Pancreas (tissue), 10 donors: ENCODE results near the gene CHCHD3. TPM values are rescaled to one million over a fixed set of nuclear protein-coding genes. Genes with fewer than 3 reads are reported as not detected.

Experiments used
- ATAC-seq, 4 donors: fragments of 200-7000 bp; cut with Tn5 transposase; one replicate each; pipeline versions ENCODE4 v1.8.0 to v1.9.1; 2020; ENCODE audit warnings: mild to moderate bottlenecking in 4 of 4, moderate library complexity in 4 of 4
- DNase-seq, 6 donors: peaks; one replicate each; pipeline ENCODE4 v3.0.0-alpha.2; 2020
- FAIRE-seq: peaks from 2 replicates; lab custom pipeline; 2012; peaks lifted over from hg19 to GRCh38; lab: Jason Lieb, UNC
- H3K27ac ChIP-seq, 4 donors: fragments of 200-600 bp; sonication (generic); 1 replicate in 3 of 4; 2 replicates in 1 of 4; pipeline versions ENCODE4 v1.5.0 to v1.8.0; 2020
- H3K27me3 ChIP-seq, 4 donors: fragments of 200-600 bp; one replicate each; pipeline ENCODE4 v1.8.0; 2021
- H3K36me3 ChIP-seq, 3 donors: fragments of 200-600 bp; sonication (generic) in 1 of 3; one replicate each; pipeline versions ENCODE4 v1.5.0 to v1.8.0; 2020 to 2021
- H3K4me1 ChIP-seq, 3 donors: fragments of 200-600 bp; one replicate each; pipeline ENCODE4 v1.8.0; 2021
- H3K4me3 ChIP-seq, 4 donors: fragments of 200-600 bp; sonication (generic) in 2 of 4; one replicate each; pipeline versions ENCODE4 v1.5.0 to v1.8.0; 2020 to 2021
- H3K9me3 ChIP-seq, 4 donors: fragments of 200-600 bp; one replicate each; pipeline ENCODE4 v1.8.0; 2021
- WGBS, 2 donors: extraction: QIAGEN DNeasy Blood & Tissue Kit; methylation state at CpG; one replicate each; pipeline ENCODE4 v1.1.7; 2013; 5-methylcytosine and 5-hydroxymethylcytosine counted together
- intact Hi-C, 3 donors: fragments of 100-400 bp; cut with DNase I; formaldehyde crosslinking; loops; one replicate each; pipeline versions ENCODE4 v1.11.1 to v1.14.2; 2022
- polyA plus RNA-seq, 2 donors: library from polyadenylated mRNA; stranded (reverse); fragments of 200-250 nt; gene quantifications; one replicate each; pipeline ENCODE4 v1.2.3, GENCODE V29; 2013
- total RNA-seq, 6 donors: library from RNA; stranded (reverse); fragmentation: NEBNext Ultra II Directional in 4 of 6; extraction: Animal tissue kit (Norgen Biotek cat#: 25700) in 4 of 6; gene quantifications; one replicate each; pipeline versions ENCODE4 v1.2.1 to v1.2.4, GENCODE V29; 2021 to 2023
- TF ChIP-seq, protein P1 (sequence below), 4 donors: fragments of 200-600 bp; sonication (generic) in 3 of 4; IDR thresholded peaks; one replicate each; pipeline versions ENCODE4 v1.5.0 to v1.8.0; 2021; ENCODE audit warnings: antibody characterized with exemption in 4 of 4
- donor health status: healthy with polysubstance abuse.
- donor health status: DM: no; HTN: no; CAD: no; lungs with moderate emphysema.
- donor health status: DM: no; HTN: no; CAD: no.
- donor health status: control.
- donor health status: control.
- donor health status: Bipolar disorder and iron deficiency.
- donor health status: DM: yes; HTN: yes; CAD: no.
- donor health status: DM: no; HTN: no; CAD: no.
- donor health status: DM: no; HTN: no; CAD: no.
- donor health status: DM: yes; HTN: yes; CAD: no.

Gene CHCHD3
- total and polyA plus RNA-seq, 8 donors, result 7.9 to 23.2 (median 19.3) TPM

DNA sequence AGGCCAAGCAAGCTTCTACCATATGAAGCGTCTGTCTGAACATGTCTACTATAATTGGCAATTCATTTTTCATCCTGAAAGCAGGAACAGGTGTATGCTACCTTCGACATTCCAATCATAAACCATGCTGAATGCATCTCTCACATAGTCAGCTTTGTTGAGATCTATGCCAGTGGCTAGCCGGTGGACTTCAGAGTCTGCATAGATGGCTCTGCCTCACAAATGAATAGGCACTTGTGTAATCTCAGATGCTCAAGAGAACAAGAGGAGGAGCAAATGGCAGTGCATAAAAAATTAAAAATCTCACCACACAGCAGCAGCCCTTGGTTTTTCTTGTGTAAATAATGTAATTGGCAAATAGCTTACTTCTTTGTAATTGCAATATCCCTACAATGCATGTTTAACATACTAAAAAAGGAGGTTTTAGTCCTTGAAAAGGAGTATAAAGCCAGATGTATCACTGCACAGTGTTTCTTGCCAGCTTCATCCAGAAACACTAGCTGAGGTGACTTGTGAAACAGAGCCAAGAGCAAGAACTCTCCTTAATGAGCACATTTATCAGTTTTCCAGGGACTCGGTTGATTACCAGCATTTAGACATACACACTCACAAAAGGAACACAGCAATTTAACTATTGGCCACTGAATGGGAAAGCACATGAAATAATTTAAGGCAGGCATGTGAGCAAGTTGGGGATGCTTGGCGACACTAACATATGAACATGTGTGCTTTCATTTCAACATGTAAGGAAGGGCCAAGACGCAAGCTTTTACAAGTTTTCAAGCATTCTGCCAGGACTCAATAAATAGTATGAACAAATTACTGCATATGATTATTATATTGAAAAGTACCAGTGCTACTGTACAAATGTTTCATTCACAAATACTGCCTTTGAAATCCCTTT lies 255.7 kb downstream of the CHCHD3 start:
- Histone ChIP-seq H3K9me3 (no peaks in the 10 kb centered on the region), H3K36me3 (no peaks in the 10 kb centered on the region), H3K4me3 (no peak overlapping the region), H3K4me1 (peaks cover 0 to 10% (median 4%) of the 10 kb centered on the region in 3 donors), H3K27ac (no peak overlapping the region), H3K27me3 (no peaks in the 10 kb centered on the region)
- TF ChIP-seq, protein P1, sequence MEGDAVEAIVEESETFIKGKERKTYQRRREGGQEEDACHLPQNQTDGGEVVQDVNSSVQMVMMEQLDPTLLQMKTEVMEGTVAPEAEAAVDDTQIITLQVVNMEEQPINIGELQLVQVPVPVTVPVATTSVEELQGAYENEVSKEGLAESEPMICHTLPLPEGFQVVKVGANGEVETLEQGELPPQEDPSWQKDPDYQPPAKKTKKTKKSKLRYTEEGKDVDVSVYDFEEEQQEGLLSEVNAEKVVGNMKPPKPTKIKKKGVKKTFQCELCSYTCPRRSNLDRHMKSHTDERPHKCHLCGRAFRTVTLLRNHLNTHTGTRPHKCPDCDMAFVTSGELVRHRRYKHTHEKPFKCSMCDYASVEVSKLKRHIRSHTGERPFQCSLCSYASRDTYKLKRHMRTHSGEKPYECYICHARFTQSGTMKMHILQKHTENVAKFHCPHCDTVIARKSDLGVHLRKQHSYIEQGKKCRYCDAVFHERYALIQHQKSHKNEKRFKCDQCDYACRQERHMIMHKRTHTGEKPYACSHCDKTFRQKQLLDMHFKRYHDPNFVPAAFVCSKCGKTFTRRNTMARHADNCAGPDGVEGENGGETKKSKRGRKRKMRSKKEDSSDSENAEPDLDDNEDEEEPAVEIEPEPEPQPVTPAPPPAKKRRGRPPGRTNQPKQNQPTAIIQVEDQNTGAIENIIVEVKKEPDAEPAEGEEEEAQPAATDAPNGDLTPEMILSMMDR (IDR thresholded peaks at IDR 0.05), result no peak
- intact Hi-C loops, result no loop called here
- WGBS, 2 donors, result 75 to 80% methylated on average over 6 of the region's 6 CpGs
- FAIRE-seq, result no peak
- DNase-seq, result no peak
- no peak for ATAC-seq

DNA sequence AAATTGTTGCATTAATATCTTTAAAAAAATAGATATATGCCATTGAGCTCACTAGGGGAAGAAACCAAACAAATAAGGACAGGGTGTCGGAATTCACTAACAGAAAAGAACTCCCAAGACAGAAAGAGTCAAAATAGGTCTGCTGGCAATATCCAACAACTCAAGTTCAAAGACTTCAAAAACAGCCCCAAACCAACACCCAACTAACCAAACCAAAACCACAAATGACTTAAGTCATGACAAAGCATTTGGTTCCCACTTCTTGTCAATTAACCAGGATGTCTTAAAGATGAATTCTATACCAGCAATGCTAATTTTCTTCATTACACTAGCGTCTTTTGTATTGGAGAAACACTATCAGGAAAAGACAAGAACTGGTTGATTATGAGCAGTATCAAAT lies 256.7 kb downstream of the CHCHD3 start:
- 96 to 100% methylated on average over 2 of the region's 2 CpGs for WGBS, 2 donors
- Histone ChIP-seq H3K27me3 (no peaks in the 10 kb centered on the region), H3K4me3 (no peak overlapping the region), H3K36me3 (no peaks in the 10 kb centered on the region), H3K4me1 (peaks cover 0 to under 1% (median 0%) of the 10 kb centered on the region in 3 donors), H3K9me3 (no peaks in the 10 kb centered on the region), H3K27ac (no peak overlapping the region)
- intact Hi-C loops, result no loop called here
- ATAC-seq (no peak), DNase-seq (no peak), FAIRE-seq (no peak)
- TF ChIP-seq, protein P1 (IDR thresholded peaks at IDR 0.05), result no peak

DNA sequence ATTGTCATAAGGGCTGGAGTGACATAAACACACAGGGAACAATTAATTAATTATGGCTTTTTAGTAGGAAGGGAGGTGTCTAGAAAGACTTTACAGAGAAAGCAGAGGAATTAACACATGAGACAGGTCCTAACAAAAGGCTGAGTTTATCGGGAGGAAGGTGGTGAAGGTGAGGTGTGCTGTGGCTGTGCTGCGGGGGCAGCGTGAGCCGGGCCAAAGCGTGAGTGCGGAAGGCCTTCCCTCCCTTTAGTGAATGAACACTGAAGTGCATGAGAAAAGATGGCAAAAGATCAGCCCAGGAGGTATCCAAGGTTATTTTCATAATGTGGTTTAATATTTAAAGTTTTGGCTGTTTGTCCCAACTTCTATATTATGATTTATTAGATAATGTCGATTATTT lies 262.2 kb downstream of the CHCHD3 start:
- H3K4me1 ChIP-seq, result peaks cover 0 to 6% (median 6%) of the 10 kb centered on the region in 3 donors
- ATAC-seq, result no peak
- no peaks in the 10 kb centered on the region for H3K9me3 ChIP-seq
- H3K4me3 ChIP-seq, result no peak overlapping the region
- no peak for FAIRE-seq
- no peak for DNase-seq
- no peak overlapping the region for H3K27ac ChIP-seq
- no peaks in the 10 kb centered on the region for H3K36me3 ChIP-seq
- TF ChIP-seq, protein P1 (IDR thresholded peaks at IDR 0.05), result no peak
- WGBS, 2 donors, result 64 to 76% methylated on average over 7 of the region's 7 CpGs
- H3K27me3 ChIP-seq, result no peaks in the 10 kb centered on the region
- intact Hi-C loops, result no loop called here

DNA sequence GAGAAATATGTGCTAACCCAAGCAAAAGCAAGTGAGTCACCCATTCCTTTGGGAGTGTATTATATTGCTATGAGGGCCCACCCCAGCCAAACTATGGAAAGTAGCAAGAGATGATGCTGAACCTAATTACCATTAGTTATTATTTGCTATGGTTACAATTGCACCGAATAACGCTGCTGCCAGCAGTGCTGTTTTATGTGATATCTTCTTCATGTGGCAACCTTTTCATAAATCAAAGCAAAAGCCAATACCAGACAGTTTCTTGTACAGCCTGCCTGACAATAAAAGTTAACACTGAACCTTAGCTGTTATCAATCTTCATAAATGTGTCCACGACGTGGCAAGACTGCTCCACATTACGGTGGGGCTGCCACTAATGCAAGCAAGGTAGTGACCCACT lies 263.9 kb downstream of the CHCHD3 start:
- peaks cover 0 to 6% (median 6%) of the 10 kb centered on the region in 3 donors for H3K4me1 ChIP-seq
- 63 to 66% methylated on average over 5 of the region's 5 CpGs for WGBS, 2 donors
- no peaks in the 10 kb centered on the region for H3K9me3 ChIP-seq
- no peak for FAIRE-seq
- no peaks in the 10 kb centered on the region for H3K36me3 ChIP-seq
- TF ChIP-seq, protein P1 (IDR thresholded peaks at IDR 0.05), result no peak
- no peaks in the 10 kb centered on the region for H3K27me3 ChIP-seq
- intact Hi-C loops, result no loop called here
- no peak overlapping the region for H3K4me3 ChIP-seq
- no peak overlapping the region for H3K27ac ChIP-seq
- peak in 3 of 4 donors; percentile 36 to 51 (median 46) for ATAC-seq
- no peak for DNase-seq
